ENCODE results near the gene EME1. TPM values are rescaled to one million over a fixed set of nuclear protein-coding genes. Genes with fewer than 3 reads are reported as not detected.

Gene EME1
- polyA plus RNA-seq (2011; rRNA removed) (5.3 and 5.9 TPM in 2 replicates), polyA minus RNA-seq (2011; rRNA and poly(A)+ RNA removed) (2.2 and 2.6 TPM in 2 replicates)

GRCh38 chr17:50372758-50373556 is at the start of gene EME1, which contains the start of gene MRPL27:
Gene EME1, plus strand, starts transcription at chr17:50373229. Its CDS starts 1,980 bp downstream, at chr17:50375209.
Gene MRPL27, minus strand, starts transcription at chr17:50373184. Its CDS starts 14 bp downstream, at chr17:50373170.
- DNase-seq (ENCODE audit: low read depth): peak; percentile 43
- POLR2A ChIA-PET: no interaction called here
- TF ChIP-seq CTCF (IDR thresholded peaks at IDR 0.05; ENCODE audit: insufficient read depth, low read depth, low read length): no peak
- Histone ChIP-seq H3K4me3 (ENCODE audit: low read depth, low read length) (peak within 1 kb of the TSS; percentile 54), H3K36me3 (ENCODE audit: control insufficient read depth, insufficient read depth, low read length) (peaks cover 12% of the 10 kb centered on the region), H3K27me3 (ENCODE audit: control insufficient read depth, insufficient read depth, low read length) (no peaks in the 10 kb centered on the region)
- CTCF ChIA-PET: interaction anchor here (1.0 kb wide), 1 partner anchor 24 kb away, joined by 4 read pairs; the partner anchor contains the start of gene LRRC59

GRCh38 chr17:50325906-50326305 is 47.1 kb upstream of the EME1 start:
- no peak for TF ChIP-seq CTCF (IDR thresholded peaks at IDR 0.05; ENCODE audit: insufficient read depth, low read depth, low read length)
- Histone ChIP-seq H3K36me3 (ENCODE audit: control insufficient read depth, insufficient read depth, low read length) (no peaks in the 10 kb centered on the region), H3K4me3 (ENCODE audit: low read depth, low read length) (no peak overlapping the region), H3K27me3 (ENCODE audit: control insufficient read depth, insufficient read depth, low read length) (no peaks in the 10 kb centered on the region)
- no peak for DNase-seq (ENCODE audit: low read depth)
- ChIA-PET CTCF (interaction anchor here (0.6 kb wide), 1 partner anchor 18 kb away, joined by 3 read pairs; no protein-coding TSS in a partner anchor), POLR2A (no interaction called here)

- POLR2A ChIA-PET: no interaction called here
- H3K4me3 ChIP-seq (ENCODE audit: low read depth, low read length): no peak overlapping the region
- H3K36me3 ChIP-seq (ENCODE audit: control insufficient read depth, insufficient read depth, low read length): no peaks in the 10 kb centered on the region
- DNase-seq (ENCODE audit: low read depth): no peak
- no peak for TF ChIP-seq CTCF (IDR thresholded peaks at IDR 0.05; ENCODE audit: insufficient read depth, low read depth, low read length)
- CTCF ChIA-PET: interaction anchor here (0.6 to 1.0 kb wide), 2 partner anchors 10 to 17 kb away, joined by 3 read pairs; no protein-coding TSS in a partner anchor
- H3K27me3 ChIP-seq (ENCODE audit: control insufficient read depth, insufficient read depth, low read length): no peaks in the 10 kb centered on the region
These were observed 46.1 kb upstream of the EME1 start for GRCh38 chr17:50326831-50327364.

- H3K27me3 ChIP-seq (ENCODE audit: control insufficient read depth, insufficient read depth, low read length): no peaks in the 10 kb centered on the region
- H3K36me3 ChIP-seq (ENCODE audit: control insufficient read depth, insufficient read depth, low read length): no peaks in the 10 kb centered on the region
- no peak for DNase-seq (ENCODE audit: low read depth)
- ChIA-PET CTCF (interaction anchor here (0.7 to 1.1 kb wide), 2 partner anchors 13 to 235 kb away, joined by 3 to 4 read pairs; no protein-coding TSS in a partner anchor), POLR2A (no interaction called here)
- no peak for TF ChIP-seq CTCF (IDR thresholded peaks at IDR 0.05; ENCODE audit: insufficient read depth, low read depth, low read length)
- no peak overlapping the region for H3K4me3 ChIP-seq (ENCODE audit: low read depth, low read length)
These were observed 44.4 kb upstream of the EME1 start for GRCh38 chr17:50328363-50329325.

All from BJ (cell line).